GM19455 (cell line): ENCODE results near the gene AMIGO3.
A peak's percentile ranks its signal among the peaks of the same experiment; 100 is the strongest.
"Not testable (repeated sequence)": the region's sequence is repeated elsewhere in the genome, so short reads cannot be mapped to it uniquely, and the experiment has no call there.

Source experiments
- ATAC-seq: cut with Tn5 transposase; IDR thresholded peaks from one replicate; pipeline ENCODE4 v1.9.1; 2021; ENCODE audit not compliant: unreplicated experiment

Gene AMIGO3

DNA sequence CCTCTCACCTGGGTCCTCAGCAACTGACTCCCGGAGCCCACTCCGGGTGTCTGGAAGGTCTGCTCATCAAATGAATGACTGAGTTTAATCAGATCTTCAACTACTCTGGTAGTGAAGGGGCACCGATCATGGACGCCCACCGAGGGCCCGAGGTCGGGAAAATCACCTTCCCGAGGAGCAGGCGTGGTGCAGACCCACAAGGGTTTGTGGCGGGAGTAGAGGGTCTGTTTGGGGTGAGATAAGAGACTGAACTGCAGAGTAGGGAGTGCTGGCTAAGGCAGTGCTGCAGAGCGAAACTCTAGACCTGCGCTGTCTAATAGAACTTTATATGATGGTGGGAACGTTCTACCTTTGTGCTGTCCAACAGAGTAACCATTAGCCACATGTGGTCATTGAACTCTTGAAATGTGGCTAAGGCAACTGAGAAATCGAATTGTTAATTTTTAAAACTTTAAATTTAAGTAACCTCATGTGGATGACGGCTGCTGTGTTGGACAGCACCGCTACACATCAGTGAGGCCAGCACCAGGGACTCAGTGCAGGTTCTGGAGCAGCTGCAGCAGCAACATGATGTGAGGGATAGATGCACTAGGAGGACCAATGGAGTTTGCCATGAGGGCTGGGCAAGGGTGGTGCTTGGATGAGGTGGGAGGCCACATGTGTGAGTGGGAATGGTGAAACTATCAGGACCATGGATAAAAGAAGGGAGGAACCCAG, 29.4 kb downstream of the AMIGO3 start:
- ATAC-seq: not testable (repeated sequence)

DNA sequence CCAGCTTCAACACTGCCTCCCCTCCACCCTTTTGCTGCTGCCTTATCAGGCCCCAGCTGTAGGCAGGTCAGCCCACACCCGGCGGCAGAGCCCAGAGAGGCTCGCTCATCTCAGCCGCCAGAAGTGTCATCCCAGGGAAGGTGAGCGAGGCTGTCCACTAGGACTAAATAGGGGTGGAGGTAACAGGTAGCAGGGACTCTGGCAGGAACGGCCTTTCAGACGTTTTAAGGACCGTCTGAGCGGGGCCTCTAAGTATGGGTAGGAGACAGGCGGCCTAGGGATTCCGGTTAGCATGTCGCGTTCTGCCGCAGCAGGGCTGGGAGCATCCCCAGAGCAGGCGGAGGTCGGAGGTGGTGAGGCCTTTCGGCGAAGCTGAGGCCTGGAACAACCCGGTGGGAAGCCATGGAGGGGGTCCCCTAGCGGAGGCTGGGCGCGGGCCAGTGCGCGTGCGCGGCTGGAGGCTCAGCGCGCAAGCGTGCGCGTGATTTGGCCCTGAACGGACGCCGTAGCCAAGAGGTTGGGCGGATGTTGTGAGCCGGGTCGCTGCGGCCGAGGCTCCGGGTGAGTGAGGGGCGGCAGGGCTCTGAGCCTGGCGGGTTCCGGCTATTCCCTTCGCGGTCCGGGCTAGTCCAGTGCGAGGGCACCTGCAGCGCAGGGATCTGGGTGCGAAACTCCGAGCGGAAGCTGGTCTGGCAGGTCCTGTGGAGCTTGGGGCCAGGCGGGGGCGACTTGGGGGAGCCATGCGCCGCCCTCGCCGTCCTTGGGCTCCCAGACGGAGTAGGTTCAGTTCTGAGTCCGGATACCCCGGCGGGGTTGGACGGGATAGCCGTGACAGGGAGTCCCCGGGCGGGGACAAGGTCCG, 30.2 kb downstream of the AMIGO3 start, which contains the start of the genes MST1 and RNF123:
Gene MST1, minus strand, starts transcription at position 429 of the 862 bp plus-strand sequence. CDS start 783 bp downstream, outside the sequence.
Gene RNF123, plus strand, starts transcription at position 512 of the 862 bp plus-strand sequence. CDS start 1,609 bp downstream, outside the sequence.
- ATAC-seq: no peak

DNA sequence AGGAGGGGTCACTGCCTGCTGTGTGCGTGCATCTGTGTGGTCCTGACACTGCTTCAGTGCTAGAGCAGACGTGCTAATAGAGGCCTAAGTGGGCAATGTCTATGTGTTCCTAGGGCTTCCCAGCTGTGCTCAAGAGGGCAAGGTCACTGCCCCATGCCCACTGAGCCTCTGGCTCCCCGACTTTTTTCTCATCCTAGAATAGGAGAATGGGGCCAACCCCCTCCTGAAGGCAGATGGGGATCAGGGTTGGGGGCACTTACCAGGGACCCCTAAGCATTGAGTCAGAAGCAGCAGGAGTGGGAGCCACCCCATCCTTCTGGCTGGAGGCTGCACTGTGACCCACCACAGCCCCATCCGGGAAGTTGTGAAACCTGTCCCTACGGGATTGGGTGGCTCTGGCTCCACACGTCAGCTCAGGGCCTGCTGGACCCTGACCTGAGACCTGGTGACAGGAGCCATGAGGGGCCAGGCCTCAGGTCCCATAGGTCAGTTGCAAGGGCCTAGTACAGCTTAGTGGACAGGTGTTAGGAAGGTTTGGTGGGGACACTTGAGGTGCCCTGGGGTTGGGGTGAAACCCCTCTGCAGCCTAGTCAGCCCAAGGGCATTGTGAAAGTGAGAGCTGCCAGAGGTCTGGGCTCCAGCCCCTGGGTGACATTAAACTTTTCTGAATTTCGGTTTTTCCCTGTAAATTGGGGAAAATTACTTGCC, 31.0 kb downstream of the AMIGO3 start:
- not testable (repeated sequence) for ATAC-seq

DNA sequence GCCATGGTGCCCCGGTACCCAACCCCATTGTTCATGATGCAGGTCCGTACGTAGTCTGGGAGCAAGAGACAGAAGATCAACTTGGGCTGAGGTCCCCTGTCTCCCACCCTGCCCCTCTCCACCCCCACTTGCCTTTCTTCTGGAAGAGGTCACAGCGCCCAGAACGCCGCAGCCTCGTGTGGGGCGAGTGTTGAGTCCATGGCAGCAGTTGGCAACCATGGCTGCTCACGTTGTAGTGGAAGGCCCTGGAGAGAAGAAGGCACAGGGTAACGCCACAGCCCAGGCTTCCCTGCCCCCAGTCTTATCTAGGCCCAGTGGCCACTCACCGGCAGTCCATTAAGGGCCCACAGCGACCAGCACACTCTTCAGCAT, 32.1 kb downstream of the AMIGO3 start:
- ATAC-seq: not testable (repeated sequence)

DNA sequence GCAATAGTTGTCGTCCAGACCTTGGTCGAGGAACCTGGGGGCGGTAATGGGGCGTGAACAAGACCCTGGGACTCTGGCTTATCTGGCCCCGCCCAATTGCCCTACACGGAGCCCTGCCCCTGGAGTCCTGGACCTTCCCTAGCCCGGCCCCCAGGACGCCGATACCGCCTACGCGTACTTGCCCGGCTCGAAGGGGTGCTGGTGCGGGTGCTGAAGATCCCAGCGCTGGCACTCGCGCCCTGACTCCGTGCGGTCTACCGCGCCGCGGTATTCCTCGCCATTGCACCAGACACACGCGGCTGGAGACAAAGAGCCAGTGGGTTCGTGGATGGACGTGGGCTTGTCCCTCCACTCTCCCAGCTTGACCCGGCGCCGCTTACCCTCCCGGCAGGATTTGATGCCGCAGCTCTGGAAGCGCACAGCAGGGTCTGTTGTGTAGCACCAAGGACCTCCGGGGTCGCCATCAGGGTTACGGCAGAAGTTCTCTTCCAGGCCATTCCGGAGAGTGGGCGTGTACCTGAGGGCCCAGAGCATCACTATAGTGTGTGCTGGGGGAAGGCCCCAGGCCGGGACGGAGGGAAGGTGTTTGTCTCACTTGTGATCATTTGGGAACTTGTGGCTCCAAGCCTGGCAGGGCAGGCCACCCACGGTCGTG, 32.6 kb downstream of the AMIGO3 start:
- not testable (repeated sequence) for ATAC-seq

DNA sequence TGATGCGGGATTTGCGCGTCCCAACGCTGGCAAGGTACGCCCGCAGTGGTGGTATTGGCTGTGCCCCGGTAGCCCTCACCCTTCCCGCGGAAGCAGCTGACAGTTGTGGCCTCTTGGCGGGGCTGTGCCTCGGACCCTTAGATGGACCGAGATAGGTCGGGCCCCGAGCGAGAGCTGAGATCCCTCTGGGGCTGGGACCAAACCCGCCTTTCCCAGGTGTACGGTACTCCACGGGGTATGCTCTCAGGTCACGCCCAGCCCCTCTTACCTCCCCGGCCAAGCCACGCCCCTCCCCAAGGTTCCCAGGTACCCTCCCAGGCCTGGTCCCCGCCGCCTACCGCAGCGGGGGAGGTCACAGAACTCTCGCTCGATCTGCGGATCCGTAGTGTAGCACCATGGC, 33.1 kb downstream of the AMIGO3 start:
- ATAC-seq: not testable (repeated sequence)

DNA sequence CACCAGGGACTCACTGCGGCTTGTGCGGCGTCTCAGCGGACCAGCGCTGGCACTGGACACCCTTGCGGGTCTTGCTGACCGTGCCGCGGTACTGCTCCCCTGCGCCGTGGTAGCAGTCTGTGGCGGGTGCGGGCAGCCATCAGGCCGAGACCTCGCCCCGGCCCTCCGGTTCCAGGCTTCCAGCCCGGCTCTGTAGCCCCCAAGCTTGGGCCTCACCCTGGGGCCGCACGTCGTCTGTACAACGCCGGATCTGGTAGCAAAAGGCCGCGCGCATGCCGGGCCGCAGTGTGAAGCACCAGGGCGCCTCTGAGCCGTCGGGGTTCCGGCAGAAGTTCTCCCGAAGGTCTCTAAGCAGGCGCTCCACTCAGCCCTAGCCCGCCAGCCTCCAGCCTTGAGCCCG, 33.6 kb downstream of the AMIGO3 start:
- not testable (repeated sequence) for ATAC-seq

DNA sequence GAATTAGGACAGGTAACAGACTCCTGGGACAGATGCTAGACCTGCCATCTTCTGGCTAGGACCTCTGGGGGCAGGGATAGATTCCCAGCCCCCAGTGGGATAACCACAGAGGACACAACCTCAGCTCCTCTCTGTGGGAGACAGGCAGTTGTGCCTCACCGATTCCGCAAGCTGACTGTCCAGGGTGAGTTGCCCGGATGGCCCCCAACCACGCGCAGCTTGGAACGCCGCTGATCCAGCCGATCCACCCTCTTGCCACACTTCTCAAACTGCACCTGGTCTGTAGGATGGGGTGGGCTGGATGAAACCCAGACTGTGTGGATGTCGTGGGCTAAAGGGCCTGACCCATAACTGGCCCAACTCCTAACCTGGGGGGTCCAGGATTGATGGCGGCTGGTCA, 34.4 kb downstream of the AMIGO3 start:
- not testable (repeated sequence) for ATAC-seq

DNA sequence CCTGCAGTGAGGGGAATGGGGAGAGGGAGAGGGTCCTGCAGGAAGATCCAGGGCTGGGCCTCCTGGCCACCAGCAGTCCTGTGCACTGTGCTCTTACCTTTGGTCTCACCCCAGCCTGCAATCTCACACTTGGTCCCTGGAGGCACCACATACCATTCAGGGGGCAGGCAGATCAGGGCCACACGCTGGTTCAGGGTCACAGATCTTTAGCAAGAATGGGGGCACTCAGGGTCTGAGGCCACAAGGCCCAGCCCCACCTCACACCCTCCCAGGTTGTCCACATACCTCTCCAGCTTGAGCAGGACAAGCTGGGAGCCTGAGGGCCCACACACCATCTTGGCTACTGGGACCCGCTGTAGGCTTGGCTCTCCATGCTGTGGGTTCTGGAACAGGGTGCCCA, 35.0 kb downstream of the AMIGO3 start:
- ATAC-seq: not testable (repeated sequence)

DNA sequence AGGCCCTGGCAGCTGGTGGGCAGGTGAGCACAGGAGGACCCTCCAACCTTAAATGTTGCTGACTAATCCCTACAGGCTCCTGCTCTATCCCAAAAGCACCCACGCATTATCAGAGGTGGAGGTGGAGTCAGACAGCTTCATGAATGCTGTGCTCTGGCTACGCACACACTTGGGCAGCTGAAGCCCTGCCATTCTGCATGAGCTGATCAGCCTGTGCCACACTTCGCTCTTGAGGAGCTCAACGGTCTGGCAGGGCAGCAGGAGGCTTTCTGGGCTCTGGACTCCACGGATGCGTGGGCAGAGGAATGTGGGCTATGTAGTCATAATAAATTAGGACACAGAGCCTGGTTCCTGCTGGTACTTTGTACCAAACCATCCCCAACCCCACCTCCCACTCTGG, 36.3 kb downstream of the AMIGO3 start:
- ATAC-seq: no peak

DNA sequence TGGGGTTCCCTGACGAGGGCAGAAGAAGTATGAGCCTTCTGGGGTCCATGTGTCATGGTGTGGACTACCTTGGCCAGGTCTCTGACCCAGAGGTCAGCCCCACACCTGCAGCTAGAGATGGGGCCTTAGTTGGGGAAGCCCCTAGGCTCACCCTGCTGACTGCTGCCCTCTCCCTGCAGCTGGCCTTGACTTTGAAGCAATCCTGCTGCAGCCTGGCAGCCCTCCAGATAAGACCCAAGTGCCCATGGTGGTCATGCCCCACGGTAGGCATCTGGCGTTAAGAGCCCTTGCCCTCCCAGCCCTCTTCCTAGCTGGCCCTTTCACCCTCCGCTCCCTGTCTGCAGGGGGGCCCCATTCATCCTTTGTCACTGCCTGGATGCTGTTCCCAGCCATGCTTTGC, 37.9 kb downstream of the AMIGO3 start:
- ATAC-seq: no peak

DNA sequence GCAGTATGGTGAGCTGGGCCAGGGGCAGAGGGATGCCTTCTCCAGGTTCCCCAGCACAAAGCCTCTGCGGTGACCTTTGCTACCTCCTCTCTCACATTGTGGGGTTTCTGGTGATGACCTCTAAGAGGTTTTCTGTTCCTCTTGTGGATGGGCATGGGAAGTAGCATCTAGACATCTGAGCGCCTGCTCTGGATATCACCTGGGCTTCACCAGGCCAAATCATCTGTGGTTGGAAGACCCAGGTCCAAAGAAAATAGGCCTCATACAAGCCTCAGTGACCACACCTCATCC, 38.3 kb downstream of the AMIGO3 start:
- ATAC-seq: no peak

DNA sequence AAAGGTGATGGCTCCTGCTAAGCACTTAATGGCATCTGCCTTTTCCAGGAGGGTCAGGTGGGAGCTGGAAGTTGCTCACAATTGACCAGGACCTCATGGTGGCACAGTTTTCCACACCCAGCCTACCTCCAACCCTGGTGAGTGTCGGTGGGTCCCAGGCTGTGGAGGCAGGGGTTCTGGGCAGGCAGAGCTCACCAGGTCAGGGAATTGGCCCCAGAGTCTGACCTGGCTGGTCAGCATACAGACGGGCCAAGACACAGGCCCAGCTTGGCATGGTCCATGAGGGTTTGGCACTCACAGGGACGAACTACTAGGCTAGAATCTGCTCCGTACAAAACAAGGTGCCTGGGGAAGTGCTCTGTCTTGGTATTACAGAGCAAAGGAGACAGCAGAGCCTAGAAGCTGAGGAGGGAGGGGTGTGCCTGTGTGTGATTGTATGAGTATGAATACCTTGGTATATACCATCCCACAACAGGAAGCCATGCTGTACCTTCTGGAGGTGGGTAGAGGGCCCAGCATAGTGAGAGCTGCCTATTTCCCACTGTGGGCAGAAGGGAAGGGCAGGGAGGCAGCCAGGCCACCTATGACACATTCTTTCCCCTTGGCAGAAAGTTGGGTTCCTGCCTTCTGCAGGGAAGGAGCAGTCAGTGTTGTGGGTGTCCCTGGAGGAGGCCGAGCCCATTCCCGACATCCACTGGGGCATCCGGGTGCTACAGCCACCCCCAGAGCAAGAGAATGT, 38.8 kb downstream of the AMIGO3 start:
- ATAC-seq: no peak

DNA sequence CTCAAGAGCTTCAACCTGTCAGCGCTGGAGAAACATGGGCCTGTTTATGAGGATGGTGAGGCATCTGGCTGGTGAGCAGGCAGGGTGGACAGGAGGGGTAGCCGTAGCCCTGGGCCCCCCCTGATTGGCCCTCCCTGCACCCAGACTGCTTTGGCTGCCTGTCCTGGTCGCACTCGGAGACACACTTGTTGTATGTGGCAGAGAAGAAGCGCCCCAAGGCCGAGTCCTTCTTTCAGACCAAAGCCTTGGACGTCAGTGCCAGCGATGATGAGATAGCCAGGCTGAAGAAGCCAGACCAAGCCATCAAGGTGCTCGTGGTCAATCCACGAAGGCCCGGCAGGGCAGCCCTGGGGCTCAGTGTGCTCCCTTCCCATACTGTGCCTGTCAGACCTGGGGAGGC, 43.6 kb downstream of the AMIGO3 start:
- ATAC-seq: no peak

DNA sequence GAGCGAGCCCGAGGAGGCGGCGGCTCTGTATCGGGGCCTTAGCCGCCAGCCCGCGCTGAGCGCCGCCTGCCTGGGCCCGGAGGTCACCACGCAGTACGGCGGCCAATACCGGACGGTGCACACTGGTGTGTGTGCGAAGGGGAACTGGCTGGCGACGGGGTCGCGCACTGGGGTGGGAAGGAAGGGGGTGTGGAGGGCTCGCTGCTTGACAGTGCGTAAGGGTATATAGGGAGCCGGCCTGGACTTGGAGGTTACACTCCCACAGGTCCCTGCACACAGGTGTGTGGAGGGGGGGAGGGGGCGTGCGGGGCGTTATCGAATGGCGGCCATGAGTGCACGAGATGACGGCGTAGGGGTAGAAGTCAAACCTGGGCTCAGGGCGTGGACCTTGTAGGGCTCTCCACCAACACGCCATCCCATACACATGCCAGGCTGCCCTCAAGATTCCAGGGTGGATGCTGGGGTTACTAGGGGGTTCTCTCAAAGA, 44.9 kb downstream of the AMIGO3 start:
- ATAC-seq: peak; percentile 32

DNA sequence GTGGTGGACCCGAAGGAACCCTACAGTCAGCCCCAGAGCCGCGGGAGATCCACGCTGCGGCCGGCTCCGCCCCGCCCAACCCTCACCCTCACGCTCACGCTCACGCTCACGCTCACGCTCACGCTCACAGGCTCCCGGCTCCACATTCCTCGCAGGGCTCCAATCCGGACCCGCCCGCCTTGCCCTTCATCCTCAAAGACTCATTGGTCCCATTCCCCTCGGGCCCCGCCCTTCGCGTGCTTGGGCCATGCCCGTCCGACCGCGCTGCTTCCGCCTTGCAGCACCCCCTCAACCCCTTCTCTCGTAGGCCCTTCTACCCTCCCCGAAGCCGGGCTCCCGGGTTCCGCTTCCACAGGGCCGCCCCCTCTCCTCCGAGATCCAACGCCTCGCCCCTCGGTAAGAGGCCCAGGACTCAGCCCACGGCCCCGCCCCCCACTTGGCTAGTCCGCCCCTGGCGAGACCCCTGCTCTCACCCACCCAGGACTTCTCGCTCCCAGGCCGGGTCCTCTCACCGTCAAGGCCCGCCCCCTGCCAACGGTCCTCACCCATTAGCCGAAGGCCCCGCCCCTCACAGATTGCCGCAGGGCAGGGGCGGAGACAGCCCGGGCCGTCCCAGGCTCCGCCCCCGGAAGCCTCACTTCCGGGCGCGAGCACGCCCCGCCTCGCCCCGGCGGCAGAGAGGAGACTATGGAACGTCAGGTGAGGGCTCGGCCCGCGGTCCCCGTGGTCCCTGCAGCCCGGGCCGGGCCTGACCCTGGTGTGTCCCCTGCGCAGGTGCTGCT, 45.6 kb downstream of the AMIGO3 start, which contains the start of gene APEH:
Gene APEH, plus strand, starts transcription at position 637 of the 782 bp plus-strand sequence. Its CDS starts 51 bp downstream, at position 688.
- peak; percentile 75 for ATAC-seq

DNA sequence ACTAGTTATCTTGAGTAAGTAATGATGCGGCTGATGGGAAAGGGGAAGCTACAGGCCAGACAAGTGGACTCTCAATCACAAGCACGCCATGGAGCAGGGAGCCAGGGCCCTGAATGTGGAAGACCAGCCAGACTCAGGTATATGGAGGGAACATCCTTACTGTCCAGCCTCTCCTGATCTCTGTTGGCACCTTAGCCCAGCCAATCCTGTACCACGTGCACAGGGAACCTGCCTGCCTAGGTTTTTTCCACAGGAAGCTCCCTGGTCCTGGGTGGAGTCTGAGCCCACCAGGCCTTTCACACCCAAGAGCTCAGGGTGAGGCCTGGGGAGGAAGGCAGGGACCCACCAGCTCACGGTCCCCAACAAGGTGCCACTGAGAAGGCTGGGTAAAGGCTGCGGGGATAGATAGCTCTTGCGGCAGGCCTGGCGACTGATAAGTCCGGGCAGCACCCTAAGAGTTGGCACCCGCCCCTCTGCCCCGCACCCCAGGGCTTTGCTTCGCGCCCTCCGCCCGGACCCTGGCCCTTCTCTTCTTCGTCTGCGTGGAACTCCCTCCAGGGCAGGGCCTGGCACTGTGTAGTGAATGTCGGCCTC, 46.3 kb downstream of the AMIGO3 start:
- no peak for ATAC-seq

DNA sequence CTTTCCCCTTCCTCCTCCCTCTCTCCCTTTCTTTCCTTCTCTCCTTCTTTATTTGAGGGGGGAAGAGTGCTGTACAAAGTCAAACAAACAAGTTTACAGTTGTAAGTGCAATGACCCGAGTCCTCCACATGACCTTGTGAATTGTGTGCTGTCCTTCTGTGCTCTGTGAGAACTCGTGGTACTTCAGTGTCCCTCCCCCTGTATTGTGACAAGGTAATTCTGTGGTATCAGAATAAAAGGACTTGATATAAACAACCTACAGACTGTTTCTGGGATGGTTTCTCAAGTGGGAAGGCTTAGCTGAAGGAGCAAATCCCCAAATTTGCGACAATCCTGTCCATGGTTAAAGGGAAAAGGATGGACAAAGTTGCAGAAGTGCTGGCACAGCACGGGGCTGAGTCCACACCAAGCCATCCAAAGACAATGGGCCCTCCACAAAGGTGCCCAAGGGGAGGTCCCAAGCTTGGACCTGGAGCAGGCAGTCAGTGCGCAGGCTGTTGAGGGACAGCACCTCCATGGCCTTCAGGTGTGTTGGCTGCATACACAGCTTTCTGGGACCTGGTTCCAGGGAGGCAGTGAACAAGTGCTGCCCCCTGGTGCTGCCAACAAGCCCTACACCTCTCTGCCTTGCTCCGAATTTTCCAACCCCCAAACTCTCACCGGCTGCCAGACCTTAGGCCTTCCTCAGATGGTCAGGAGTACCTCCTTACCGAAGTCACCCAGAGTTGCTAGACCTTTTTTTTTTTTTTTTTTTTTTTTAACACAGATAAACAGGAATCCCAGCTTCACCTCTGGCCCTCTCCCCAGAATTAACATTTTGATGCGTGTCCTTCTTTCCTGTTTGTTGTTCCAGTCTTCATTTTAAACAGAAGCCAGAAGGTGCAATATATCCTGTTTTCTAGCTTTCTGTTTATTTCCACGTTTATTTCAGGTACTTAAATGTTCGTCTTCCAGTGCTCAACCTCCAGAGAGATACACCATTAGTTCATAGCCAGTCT, 47.9 kb downstream of the AMIGO3 start:
- no peak for ATAC-seq
